ENCODE measurements around the gene IL1RL1.

IL1RL1 gene

DNA sequence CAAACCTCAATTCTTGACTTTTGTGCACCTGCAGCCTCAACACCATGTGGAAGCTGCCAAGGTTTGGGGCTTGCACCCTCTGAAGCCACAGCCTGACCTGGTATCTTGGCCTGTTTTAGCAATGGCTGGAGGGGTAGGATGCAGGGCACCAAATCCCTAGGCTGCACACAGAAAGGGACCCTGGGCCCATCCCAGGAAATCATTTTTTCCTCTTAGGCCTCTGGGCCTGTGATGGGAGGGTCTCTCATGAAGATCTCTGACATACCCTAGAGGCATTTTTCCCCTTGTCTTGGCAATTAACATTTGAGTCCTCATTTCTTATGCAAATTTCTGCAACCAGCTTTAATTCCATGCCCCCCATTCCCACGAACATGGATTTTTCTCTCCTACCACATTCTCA, 54.4 kb downstream of the IL1RL1 start:
- DNase-seq (ENCODE audit: low read depth, low spot score) = no peak

DNA sequence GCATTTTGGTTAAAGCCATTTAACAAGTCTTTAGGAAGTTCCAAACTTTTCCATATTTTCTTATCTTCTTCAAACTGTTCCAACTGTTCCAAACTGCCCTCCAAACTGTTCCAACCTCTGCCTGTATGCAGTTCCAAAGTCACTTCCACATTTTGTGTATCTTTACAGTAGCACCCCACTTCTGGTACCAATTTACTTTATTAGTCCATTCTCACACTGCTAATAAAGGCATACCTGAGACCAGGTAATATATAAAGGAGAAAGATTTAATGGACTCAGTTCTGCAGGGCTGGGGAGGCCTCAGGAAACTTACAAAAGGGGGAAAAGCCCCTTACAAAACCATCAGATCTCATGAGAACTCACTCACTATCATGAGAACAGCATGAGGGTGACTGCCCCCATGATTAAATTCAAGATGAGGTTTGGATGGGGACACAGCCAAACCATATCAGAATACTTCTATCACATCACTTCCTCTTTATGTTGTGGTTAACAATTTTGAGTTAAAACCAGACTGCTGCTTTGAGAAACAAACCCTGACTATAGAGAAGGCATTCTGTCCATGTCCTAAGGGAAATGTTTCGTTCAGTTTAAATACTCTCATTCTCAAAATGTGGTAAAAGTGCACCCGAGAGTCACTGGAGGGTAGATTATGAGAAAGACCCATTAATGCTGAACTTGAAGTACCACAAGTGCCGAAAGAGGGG, 55.2 kb downstream of the IL1RL1 start:
- no peak overlapping the region for H3K27ac ChIP-seq
- no peak for DNase-seq (ENCODE audit: low read depth, low spot score)

More for the DNA sequence above, 54.4 kb downstream of the IL1RL1 start:
- no peak overlapping the region for H3K27ac ChIP-seq

DNA sequence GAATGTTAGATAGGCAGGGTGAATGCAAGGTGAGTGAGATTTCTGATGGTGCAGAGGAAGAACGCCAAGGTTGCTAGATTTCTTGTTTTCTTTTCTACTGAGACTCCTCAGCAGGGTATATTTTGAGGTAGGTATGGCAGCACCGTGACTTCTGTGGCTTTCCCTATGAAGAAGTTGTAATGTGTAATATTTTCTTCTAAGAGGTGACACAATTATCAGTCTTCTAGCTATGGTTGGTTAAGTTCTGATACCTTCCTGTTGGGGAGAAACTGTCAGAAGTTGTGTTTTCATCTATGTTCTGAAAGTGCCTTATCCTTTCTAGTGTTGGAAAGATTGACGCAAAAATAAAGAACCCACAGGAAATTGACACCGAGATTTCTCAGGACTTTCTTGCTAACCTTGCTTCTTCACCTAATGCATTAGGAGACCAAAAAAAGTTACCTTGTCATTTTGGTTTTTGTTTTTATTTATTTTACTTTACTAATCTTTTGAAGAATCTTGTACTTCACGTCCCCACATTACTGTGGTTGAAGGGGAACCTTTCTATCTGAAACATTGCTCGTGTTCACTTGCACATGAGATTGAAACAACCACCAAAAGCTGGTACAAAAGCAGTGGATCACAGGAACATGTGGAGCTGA, 56.1 kb downstream of the IL1RL1 start:
- H3K27ac ChIP-seq = no peak overlapping the region
- DNase-seq (ENCODE audit: low read depth, low spot score) = no peak

DNA sequence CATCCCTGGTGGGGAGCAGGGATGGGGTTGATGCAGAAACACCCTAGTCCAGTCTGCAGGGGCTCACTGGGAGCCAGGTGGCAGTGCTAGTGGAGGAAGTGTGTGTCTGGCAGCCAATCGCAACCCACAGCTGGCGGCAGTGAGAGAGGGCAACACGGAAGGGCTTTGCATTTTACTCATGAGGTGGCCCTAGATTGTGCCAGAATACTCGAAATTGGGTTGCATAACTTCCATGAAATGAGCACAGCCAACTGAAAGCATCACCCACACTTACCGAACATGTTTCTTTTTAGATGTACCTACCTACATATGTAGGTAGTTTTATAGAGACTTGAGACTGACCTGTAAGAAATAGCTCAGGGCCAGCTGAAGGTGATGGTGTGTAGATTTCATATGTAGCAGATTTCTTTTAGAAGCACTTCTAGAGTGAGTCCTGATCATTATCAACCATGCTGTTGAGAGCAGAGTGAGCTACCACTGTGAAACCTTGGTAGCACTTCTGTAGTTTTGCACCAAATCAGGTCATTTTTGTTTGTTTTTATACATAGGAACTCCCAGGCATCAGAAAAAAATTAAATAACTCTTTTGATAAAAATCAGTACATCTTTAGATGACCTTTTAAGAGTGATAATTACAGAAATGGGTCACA, 57.2 kb downstream of the IL1RL1 start:
- no peak overlapping the region for H3K27ac ChIP-seq
- DNase-seq (ENCODE audit: low read depth, low spot score) = no peak

DNA sequence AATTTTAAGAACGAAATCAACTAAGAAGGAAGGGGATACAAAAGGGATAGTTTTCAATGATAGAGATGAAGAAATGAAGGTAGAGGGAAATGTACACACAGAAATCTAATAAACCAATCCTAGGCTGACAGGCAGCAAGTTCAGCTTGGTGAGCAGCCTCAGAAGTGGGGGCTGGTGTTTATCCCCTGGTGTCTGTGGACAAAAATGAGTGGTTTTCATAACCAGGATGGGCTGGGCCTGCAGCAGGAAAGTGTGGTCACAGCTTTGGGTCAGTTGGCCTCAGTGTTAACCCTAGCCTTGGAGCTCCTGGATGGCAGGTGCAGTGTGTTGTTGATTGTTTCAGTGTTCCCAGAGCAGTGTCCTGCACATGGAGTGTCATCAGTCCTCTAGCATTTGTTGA, 58.5 kb downstream of the IL1RL1 start:
- no peak overlapping the region for H3K27ac ChIP-seq

DNA sequence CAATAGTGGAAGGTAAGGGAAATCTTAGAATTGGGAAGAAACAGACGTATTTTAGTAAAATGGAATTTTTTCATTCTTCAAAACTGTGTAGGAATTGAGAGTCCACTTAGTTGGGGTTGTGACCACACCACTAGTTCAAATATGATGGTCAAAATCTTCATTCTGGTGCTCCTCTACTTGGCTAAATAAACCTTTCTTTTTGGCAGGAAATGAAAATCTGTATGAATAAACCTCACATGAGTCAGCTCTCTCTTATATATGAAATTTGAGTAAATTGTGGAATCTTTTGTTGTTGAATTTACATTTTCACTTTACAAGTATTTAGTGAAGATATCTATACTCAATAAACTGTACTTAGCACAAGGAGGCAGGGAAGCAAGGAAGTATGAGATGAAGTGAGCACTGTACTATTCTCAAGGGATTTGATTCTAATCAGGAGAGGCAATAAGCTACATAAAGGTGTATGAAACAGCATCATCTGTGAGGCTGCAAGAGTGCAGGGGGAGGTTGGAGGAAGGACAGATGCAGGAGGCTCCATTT, 64.8 kb downstream of the IL1RL1 start:
- no peak for DNase-seq (ENCODE audit: low read depth, low spot score)
- H3K27ac ChIP-seq = no peak overlapping the region

More for the DNA sequence above, 58.5 kb downstream of the IL1RL1 start:
- no peak for DNase-seq (ENCODE audit: low read depth, low spot score)

DNA sequence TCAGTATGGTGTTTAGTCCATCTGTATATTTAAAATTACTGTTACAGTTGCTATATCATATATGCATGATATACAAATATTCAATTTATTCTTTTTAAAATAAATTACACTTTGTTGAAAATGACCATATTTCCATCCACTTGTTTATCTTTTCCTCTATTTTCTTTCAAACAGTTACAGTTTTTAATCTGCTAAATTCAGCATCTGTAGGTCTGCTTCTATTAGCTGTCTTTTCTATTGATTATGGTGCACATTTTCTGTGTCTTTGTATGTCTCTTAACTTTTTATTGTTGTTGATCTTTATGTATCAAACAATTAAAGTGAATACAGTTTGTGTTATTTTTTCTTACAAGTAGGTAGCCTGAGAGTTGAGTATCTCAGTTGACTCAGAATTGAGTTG, 72.4 kb downstream of the IL1RL1 start:
- no peak overlapping the region for H3K27ac ChIP-seq
- no peak for DNase-seq (ENCODE audit: low read depth, low spot score)

DNA sequence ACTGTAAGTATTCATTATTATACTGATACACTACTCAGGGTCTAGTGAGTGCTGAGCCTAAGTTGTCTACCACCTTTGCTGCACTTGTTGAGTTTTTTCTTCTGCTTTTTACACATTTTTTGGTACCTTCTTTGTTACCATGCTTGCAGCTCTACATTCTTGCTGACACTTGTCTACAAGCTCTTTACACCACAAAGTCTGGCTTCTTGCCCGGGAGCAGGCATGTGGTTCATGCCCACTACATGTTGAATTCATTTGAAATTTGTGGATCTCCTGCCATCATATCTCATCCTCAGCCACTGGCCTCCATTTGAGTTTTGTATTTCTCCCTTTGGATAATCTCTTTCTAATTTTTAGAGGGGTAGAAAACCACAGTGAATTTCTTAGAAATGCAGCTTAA, 74.2 kb downstream of the IL1RL1 start:
- H3K27ac ChIP-seq = no peak overlapping the region
- peak; percentile 18 for DNase-seq (ENCODE audit: low read depth, low spot score)

DNA sequence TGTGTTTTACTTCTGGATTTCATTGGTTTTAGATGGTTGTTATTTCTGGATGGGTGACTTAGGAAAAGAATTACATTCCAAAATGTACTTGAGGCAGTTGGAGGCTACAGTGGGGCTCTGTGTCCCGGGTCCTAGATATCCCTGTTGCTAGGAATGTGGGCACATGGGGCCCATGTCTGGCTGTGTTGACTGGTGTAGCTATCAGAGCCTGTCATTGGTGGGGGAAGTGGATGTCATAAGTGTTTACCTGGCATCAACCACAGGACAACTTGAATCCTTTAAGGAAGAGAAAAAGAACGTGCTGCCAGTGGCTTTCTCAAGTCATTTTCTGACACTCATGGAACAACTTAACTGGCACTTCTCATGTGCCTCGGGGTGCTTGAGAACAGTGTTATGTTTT, 74.6 kb downstream of the IL1RL1 start:
- H3K27ac ChIP-seq = no peak overlapping the region
- DNase-seq (ENCODE audit: low read depth, low spot score) = no peak

DNA sequence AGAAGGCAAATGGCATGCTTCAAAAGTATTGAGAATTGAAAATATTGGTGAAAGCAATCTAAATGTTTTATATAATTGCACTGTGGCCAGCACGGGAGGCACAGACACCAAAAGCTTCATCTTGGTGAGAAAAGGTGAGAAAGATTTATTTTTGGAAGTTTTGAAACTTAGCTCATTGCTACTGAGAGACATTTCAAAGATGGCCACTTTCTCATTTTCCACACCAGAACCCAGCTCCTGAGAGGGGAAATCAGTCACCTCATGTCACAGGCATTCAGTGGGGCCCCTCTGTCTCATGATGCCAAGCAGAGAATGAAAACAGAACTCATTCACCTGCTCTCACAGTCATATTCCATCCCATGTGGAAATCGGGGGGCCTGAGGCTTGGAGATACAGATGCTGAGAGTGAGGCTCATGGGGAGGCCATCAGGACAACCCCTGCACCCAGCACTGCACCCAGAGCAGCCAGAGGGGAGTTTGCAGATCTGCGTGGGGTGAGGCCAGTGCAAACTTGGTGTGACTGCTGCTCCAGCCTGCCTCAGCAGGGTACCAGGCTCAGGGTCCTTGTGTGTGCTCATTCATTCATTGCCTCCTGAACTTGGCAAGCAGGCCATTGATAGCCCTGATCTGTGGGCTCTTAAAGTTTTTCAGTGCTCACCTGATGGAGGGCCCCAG, 75.6 kb downstream of the IL1RL1 start:
- no peak for DNase-seq (ENCODE audit: low read depth, low spot score)
- H3K27ac ChIP-seq = no peak overlapping the region

DNA sequence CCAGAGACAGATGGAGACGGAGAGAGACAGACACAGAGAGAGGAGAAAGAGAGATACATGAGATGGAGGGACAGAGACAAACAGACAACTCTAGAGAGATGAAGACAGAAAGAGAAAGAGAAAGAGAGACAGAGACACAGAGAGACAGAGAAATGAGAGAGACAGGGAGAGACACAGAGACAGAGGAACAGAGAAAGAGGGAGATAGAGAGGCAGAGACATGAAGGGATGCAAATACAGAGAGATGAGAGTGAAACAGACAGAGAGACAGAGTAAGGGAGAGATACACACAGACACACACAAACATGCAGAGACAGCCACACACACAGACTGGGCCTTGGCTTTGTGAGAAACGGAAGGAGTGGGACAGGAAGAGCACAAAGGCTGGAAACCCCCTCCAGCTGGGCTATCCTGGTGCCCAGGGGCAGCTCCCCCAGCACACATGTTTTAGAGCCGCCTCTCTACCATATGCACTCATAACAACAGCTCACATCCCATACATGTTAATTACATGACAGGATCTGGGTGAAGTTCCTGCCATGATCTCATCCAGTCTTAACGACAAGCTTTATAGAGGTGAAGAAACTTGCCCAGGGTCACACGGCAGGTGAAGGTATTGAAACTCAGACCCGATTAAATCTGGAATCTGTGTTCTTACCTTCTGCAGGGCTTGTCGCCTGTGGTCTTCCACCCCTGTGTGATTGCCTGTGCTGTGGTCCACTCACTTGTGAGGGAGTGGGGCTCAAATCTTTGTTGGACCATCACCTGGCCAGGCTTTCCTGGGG, 76.6 kb downstream of the IL1RL1 start:
- DNase-seq (ENCODE audit: low read depth, low spot score) = no peak
- no peak overlapping the region for H3K27ac ChIP-seq

DNA sequence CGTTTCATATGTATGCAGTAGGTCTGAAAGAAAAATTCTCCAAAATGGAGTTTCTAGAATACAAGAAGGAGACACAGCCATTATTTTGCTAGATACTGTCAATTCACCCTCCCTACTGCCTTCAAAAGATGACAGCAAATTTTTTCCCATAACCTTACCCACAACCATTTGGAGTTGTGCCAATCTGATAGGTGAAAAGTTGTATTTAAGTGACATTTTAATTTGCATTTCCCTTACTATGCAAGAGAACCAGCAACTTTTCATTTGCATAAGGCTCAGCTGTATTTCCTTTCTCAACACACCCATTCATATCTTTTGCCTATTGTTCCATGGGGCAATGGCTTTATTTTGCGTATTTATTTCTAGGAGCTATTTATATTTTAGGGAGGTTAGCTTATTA, 80.2 kb downstream of the IL1RL1 start:
- no peak overlapping the region for H3K27ac ChIP-seq
- no peak for DNase-seq (ENCODE audit: low read depth, low spot score)

DNA sequence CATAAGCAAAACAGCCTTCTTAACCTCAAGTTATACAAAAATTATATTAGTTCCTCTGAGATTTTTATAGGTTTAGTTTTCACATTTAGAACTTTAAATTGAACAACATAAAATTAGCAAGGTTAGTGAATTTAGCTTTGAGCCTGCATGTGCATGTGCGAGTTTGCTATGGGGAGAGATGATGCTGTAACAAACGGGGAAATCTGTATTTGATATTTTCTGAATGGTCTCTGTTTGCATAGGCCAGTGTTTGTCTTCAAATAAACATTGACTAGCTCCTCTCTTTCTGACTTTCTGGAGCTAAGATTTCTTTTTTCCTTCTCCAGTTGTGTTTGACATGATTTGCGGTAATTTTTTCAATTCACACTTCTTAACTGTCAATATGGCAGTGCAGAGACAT, 80.7 kb downstream of the IL1RL1 start:
- DNase-seq (ENCODE audit: low read depth, low spot score) = no peak
- no peak overlapping the region for H3K27ac ChIP-seq

DNA sequence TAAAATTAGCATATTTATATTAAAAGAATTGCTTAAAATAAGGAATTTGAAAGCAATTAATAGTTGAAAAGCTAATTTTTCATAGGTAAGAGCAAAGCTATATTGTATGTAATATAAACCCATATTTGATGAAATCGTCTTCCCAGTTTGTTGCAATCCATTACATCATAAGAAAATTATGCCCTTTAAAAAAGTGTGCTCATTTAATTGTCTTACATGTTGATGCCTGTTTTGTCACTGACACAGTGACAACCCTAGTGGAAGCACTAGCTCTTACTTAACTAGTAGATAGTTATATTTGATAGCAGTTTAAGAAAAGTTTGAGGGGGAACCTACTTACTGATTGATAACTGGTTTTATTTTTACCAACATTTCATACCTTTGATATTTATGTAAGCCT, 81.6 kb downstream of the IL1RL1 start:
- no peak for DNase-seq (ENCODE audit: low read depth, low spot score)
- H3K27ac ChIP-seq = no peak overlapping the region

DNA sequence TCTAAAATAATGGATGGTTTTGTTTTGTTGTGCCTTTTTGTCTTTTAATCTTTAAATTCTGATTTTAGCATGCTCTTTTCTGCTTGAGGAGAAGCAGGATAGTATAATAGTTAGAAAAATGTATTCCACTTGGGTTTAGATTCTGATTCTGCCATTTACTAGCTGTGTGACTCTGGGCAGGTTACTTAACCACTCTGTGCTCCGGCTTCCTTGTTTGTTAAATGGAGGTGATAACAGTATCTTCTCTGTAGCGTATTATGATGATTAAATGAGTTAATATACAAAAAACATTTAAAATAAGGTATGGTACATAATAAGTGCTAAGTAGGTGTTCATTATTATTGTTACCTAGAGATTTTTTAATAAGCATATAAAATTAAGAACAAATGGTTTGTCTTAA, 84.6 kb downstream of the IL1RL1 start:
- no peak overlapping the region for H3K27ac ChIP-seq
- DNase-seq (ENCODE audit: low read depth, low spot score) = no peak

DNA sequence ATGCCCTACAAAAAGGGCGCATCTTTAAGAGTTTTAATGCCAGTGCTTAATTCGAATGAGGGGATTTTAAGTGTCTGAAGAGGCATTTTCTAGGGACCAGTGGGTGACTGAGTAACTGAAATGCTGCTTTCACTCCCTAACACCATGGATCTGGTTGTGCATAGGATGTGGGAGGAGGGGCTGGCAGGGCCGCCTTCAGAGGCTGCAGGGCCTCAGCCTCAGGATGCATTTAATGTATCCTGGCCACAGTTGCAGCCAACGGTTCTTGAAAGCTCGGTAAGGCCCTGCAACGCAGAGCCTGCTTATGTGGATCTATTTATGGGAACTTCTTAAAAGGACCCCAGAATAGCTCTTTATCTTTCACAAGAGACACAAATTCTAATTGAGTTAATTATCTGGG, 85.8 kb downstream of the IL1RL1 start:
- DNase-seq (ENCODE audit: low read depth, low spot score) = no peak

DNA sequence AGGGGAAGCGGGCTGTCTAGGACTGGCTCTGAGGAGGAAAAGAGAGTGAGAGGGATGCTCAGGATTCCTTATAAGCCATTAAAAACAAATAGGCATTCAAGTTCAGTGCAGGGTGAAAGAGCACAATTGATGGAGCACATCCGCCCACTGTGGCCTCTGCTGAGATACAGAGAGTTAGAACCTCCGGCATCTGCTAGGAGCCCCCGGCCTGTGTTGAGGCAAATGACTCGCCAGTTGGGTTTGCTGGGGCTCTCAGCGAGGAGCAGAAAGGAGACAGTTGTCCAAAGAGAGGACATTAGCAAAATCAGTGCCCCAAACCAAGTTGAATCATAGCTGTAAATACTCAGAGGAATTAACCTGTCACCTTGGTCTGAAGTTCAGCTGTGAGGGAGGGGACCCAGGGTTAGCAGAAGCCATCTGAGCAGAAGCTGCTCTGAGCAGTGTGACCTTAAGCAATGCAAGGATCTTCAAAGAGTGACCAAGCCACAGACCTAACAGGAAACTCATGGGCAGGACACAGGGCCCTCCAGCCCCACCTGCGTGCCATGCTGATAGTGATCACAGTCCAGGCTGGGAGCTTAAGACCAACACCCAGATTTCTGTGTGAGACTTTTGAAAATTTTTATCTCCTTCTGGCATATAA, 88.3 kb downstream of the IL1RL1 start:
- DNase-seq (ENCODE audit: low read depth, low spot score) = no peak
- H3K27ac ChIP-seq = no peak overlapping the region

More for the DNA sequence above, 85.8 kb downstream of the IL1RL1 start:
- no peak overlapping the region for H3K27ac ChIP-seq

DNA sequence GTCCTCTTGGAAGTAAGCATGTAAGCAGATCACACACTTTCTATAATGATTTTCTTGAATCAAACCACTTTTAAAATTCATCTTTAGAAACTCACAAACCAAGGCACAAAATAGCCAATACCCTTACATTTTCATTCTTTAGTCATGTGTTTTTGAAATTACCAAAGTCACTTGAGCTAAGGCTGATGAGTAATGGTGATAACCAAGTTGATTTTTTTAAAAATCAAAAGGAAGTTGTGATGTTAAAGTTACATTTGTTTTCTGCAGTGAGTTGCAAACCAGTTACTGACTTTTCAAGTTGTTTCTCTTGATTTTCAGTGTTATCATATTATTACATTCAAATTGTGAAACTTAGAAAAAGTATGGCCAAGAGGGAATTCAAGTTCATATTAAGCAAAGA, 90.1 kb downstream of the IL1RL1 start:
- H3K27ac ChIP-seq = no peak overlapping the region
- no peak for DNase-seq (ENCODE audit: low read depth, low spot score)

All from epithelial cell of prostate (primary cell).